MM.1S (cell line): ENCODE results near the gene ARID2.

ENCODE experiments used
- DNase-seq: peaks from one replicate; pipeline ENCODE4 v3.0.0-alpha.2; 2015
- H2AFZ ChIP-seq: fragments of 300-600 bp; sonication (generic); 2 replicates; pipeline ENCODE4 v1.6.0; 2016; ENCODE audit warnings: antibody characterized with exemption, low read length
- H3F3A ChIP-seq: fragments of 300-600 bp; sonication (generic); 2 replicates; pipeline ENCODE4 v1.6.1; 2016; ENCODE audit warnings: mild to moderate bottlenecking, antibody characterized with exemption, low read length, moderate library complexity, mixed read lengths; ENCODE audit not compliant: insufficient read depth
- H3K27ac ChIP-seq: fragments of 300-600 bp; sonication (generic); 2 replicates; pipeline ENCODE4 v1.5.1; 2016; ENCODE audit warnings: mild to moderate bottlenecking, low read length
- H3K27me3 ChIP-seq: fragments of 300-600 bp; sonication (generic); replicated peaks from 2 replicates; pipeline ENCODE4 v1.6.0; 2016; ENCODE audit warnings: low read length; ENCODE audit not compliant: insufficient read depth
- H3K36me3 ChIP-seq: fragments of 300-600 bp; sonication (generic); replicated peaks from 2 replicates; pipeline ENCODE4 v1.6.1; 2016; ENCODE audit warnings: mild to moderate bottlenecking, low read length, mixed read lengths; ENCODE audit not compliant: insufficient read depth
- H3K4me1 ChIP-seq: fragments of 300-600 bp; sonication (generic); 2 replicates; pipeline ENCODE4 v1.6.1; 2016; ENCODE audit warnings: low read length, mixed read lengths
- H3K4me2 ChIP-seq: fragments of 300-600 bp; sonication (generic); 2 replicates; pipeline ENCODE4 v1.6.0; 2016; ENCODE audit warnings: low read depth, low read length
- H3K4me3 ChIP-seq: fragments of 300-600 bp; sonication (generic); 2 replicates; pipeline ENCODE4 v1.5.1; 2016; ENCODE audit warnings: low read length, mixed read lengths
- H3K79me2 ChIP-seq: fragments of 300-600 bp; sonication (generic); 2 replicates; pipeline ENCODE4 v1.6.1; 2016; ENCODE audit warnings: mixed run types, low read length, mixed read lengths
- H3K9ac ChIP-seq: fragments of 300-600 bp; sonication (generic); 2 replicates; pipeline ENCODE4 v1.6.1; 2016; ENCODE audit warnings: low read length, mixed read lengths
- H3K9me2 ChIP-seq: fragments of 300-600 bp; sonication (generic); replicated peaks from 2 replicates; pipeline ENCODE4 v1.6.1; 2016; ENCODE audit warnings: mild to moderate bottlenecking, low read length, mixed read lengths; ENCODE audit not compliant: insufficient read depth
- H3K9me3 ChIP-seq: fragments of 300-600 bp; sonication (generic); replicated peaks from 2 replicates; pipeline ENCODE4 v1.6.1; 2016; ENCODE audit warnings: mild to moderate bottlenecking, low read length, mixed read lengths; ENCODE audit not compliant: insufficient read depth
- H4K20me1 ChIP-seq: fragments of 300-600 bp; sonication (generic); 2 replicates; pipeline ENCODE4 v1.6.1; 2016; ENCODE audit warnings: mild to moderate bottlenecking, low read length, moderate library complexity, mixed read lengths; ENCODE audit not compliant: insufficient read depth
- CTCF ChIP-seq: fragments of 300-600 bp; sonication (generic); IDR thresholded peaks from 2 replicates; pipeline ENCODE4 v1.5.1; 2016; ENCODE audit warnings: antibody characterized with exemption, low read length, mixed read lengths
- EZH2 ChIP-seq: fragments of 300-600 bp; sonication (generic); optimal IDR thresholded peaks from 2 replicates; pipeline ENCODE3; 2017; ENCODE audit warnings: low read depth, mild to moderate bottlenecking, antibody characterized with exemption, low read length, mixed read lengths
- EZH2phosphoT487 ChIP-seq: fragments of 300-600 bp; sonication (generic); IDR thresholded peaks from 2 replicates; pipeline ENCODE4 v1.6.1; 2018; ENCODE audit warnings: antibody characterized with exemption, low read length

ARID2 gene

DNA sequence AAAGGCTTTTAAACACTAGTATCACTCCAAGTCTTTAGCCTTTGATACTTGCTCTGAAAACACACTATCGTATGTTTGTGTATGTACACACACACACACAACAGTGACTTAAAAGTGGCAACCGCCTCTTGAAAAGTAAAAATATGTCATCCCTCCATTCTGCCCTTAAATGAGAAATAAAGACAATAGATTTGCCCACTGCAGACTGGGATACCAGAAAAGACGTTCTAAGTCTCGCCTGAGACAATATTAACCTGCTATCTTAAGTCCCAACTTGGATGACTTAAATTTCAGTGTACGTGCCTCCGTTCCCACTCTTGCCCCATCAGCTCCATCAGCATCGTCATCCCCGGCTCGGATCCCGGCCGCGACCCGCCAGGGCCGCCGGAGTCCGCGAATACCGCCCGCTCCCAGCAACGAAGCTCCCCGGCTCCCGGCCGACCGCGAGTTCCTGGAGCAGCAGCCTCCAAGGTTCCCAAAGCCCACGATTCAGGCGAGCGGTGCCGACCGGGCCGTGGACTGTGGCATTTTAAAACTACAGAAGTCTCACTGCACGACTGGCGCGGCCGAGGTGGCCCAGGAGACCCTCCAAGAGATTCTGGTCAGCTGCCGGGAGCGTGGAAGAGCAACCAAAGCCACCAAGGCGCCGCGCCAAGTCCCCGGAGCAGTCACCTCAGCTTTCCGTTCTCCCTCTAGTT is 2.8 kb upstream of the ARID2 start:
- Histone ChIP-seq H4K20me1 (no peaks in the 10 kb centered on the region), H3K79me2 (peaks cover 74% of the 10 kb centered on the region), H3K4me2 (peak overlapping the region; percentile 95), H3K27me3 (no peaks in the 10 kb centered on the region), H3K9me2 (no peaks in the 10 kb centered on the region), H3K4me1 (peaks cover 9% of the 10 kb centered on the region), H3F3A (peaks cover 35% of the 10 kb centered on the region), H3K4me3 (peak overlapping the region; percentile 83), H2AFZ (peak overlapping the region; percentile 83), H3K9ac (peak overlapping the region; percentile 91), H3K36me3 (no peaks in the 10 kb centered on the region), H3K9me3 (no peaks in the 10 kb centered on the region), H3K27ac (peak overlapping the region; percentile 83)
- TF ChIP-seq EZH2phosphoT487: no peak
- no peak for TF ChIP-seq EZH2
- no peak for TF ChIP-seq CTCF
- peak; percentile 28 for DNase-seq

DNA sequence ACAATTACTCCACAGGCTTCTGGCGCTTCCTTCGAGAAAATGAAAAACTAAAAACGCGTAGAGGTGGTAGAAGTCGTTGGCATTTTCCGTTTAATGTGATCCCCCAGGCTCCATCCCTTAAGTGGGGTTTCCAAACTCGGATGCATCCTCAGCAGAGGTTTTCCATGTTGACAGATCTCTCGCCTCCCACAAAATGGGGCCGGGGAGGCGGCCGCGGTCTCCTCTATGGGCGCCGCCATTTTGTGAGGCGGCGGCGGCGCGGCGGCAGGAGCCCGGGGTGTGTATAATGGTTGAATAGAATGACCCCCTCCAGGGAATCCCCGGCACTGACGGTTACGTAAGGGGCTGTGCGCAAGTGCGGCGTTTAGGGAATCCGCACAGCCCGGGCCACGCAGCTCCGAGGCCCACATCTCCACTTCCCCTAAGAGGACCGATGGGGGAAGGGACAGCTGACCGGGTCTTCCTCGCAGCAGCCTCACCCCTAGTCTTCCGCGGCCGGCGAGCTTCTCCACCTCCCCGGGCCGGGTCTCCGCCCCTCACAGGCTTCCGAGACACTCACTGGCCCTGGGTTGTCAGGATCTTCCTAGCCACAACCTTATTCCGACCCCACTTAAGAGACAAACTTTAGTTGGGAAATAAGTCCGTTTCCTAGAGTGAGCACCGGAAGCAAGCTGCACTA is 2.1 kb upstream of the ARID2 start:
- H3K27ac ChIP-seq: peak overlapping the region; percentile 83
- peak overlapping the region; percentile 91 for H3K9ac ChIP-seq
- H3K9me3 ChIP-seq: no peaks in the 10 kb centered on the region
- peak overlapping the region; percentile 83 for H3K4me3 ChIP-seq
- H3F3A ChIP-seq: peaks cover 35% of the 10 kb centered on the region
- no peaks in the 10 kb centered on the region; the same call in 1 of the 2 replicates for H3K36me3 ChIP-seq
- H3K9me2 ChIP-seq: no peaks in the 10 kb centered on the region
- H3K4me1 ChIP-seq: peaks cover 9% of the 10 kb centered on the region
- peak; percentile 98 for DNase-seq
- no peaks in the 10 kb centered on the region for H3K27me3 ChIP-seq
- H2AFZ ChIP-seq: peak overlapping the region; percentile 83
- TF ChIP-seq CTCF (no peak), EZH2 (no peak), EZH2phosphoT487 (no peak)
- no peaks in the 10 kb centered on the region for H4K20me1 ChIP-seq
- peaks cover 74% of the 10 kb centered on the region for H3K79me2 ChIP-seq
- H3K4me2 ChIP-seq: peak overlapping the region; percentile 95

- Histone ChIP-seq H3K9me3 (no peaks in the 10 kb centered on the region), H3K27ac (peak overlapping the region; percentile 83), H3K4me1 (peaks cover 9% of the 10 kb centered on the region), H4K20me1 (no peaks in the 10 kb centered on the region), H3K9me2 (no peaks in the 10 kb centered on the region), H3K27me3 (no peaks in the 10 kb centered on the region), H3K4me2 (peak overlapping the region; percentile 95), H3K36me3 (no peaks in the 10 kb centered on the region; the same call in 1 of the 2 replicates), H2AFZ (peak overlapping the region; percentile 77), H3K9ac (peak overlapping the region; percentile 91), H3K79me2 (peaks cover 74% of the 10 kb centered on the region), H3K4me3 (peak overlapping the region; percentile 83), H3F3A (peaks cover 38% of the 10 kb centered on the region)
- TF ChIP-seq CTCF: no peak
- TF ChIP-seq EZH2phosphoT487: no peak
- no peak for TF ChIP-seq EZH2
- no peak for DNase-seq
These were observed 1.4 kb upstream of the ARID2 start for GRCh38 chr12:45727980-45728629.
